ENCODE results near the gene CES5A.
"Not testable (repeated sequence)": the region's sequence is repeated elsewhere in the genome, so short reads cannot be mapped to it uniquely, and the experiment has no call there.

DNA sequence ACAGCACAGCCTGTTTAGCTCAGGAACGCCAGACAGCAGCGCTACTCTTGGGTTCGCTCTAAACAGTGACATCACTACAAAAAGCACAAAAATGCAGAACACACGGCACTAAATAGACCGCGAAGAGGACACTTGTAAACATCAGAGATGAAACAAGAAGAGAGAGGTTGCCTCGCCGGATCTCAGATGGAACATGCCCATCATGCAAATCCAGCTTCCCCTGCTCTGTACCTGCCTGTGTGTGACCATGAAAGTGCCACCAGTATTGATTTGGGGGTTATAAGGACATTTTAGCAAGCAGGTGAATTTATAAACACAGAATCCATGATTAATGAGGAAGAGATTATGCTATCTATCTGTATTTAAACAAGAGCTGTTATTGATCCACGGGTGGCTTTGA is 61.4 kb downstream of the CES5A start:
- TF ChIP-seq POLR2AphosphoS5 (IDR thresholded peaks at IDR 0.05; ENCODE audit: low read length); CHD4 (IDR thresholded peaks at IDR 0.05); DPF2 (IDR thresholded peaks at IDR 0.05); SMAD5 (IDR thresholded peaks at IDR 0.05; ENCODE audit: low read depth); JUND (IDR thresholded peaks at IDR 0.05; ENCODE audit: low read depth, low read length); CBX3 (IDR thresholded peaks at IDR 0.05; ENCODE audit: borderline replicate concordance, low read depth): not testable (repeated sequence)
- TF ChIP-seq, protein P1, sequence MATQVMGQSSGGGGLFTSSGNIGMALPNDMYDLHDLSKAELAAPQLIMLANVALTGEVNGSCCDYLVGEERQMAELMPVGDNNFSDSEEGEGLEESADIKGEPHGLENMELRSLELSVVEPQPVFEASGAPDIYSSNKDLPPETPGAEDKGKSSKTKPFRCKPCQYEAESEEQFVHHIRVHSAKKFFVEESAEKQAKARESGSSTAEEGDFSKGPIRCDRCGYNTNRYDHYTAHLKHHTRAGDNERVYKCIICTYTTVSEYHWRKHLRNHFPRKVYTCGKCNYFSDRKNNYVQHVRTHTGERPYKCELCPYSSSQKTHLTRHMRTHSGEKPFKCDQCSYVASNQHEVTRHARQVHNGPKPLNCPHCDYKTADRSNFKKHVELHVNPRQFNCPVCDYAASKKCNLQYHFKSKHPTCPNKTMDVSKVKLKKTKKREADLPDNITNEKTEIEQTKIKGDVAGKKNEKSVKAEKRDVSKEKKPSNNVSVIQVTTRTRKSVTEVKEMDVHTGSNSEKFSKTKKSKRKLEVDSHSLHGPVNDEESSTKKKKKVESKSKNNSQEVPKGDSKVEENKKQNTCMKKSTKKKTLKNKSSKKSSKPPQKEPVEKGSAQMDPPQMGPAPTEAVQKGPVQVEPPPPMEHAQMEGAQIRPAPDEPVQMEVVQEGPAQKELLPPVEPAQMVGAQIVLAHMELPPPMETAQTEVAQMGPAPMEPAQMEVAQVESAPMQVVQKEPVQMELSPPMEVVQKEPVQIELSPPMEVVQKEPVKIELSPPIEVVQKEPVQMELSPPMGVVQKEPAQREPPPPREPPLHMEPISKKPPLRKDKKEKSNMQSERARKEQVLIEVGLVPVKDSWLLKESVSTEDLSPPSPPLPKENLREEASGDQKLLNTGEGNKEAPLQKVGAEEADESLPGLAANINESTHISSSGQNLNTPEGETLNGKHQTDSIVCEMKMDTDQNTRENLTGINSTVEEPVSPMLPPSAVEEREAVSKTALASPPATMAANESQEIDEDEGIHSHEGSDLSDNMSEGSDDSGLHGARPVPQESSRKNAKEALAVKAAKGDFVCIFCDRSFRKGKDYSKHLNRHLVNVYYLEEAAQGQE (IDR thresholded peaks at IDR 0.05; ENCODE audit: low read depth, low read length), result not testable (repeated sequence)
- TF ChIP-seq, protein P2, sequence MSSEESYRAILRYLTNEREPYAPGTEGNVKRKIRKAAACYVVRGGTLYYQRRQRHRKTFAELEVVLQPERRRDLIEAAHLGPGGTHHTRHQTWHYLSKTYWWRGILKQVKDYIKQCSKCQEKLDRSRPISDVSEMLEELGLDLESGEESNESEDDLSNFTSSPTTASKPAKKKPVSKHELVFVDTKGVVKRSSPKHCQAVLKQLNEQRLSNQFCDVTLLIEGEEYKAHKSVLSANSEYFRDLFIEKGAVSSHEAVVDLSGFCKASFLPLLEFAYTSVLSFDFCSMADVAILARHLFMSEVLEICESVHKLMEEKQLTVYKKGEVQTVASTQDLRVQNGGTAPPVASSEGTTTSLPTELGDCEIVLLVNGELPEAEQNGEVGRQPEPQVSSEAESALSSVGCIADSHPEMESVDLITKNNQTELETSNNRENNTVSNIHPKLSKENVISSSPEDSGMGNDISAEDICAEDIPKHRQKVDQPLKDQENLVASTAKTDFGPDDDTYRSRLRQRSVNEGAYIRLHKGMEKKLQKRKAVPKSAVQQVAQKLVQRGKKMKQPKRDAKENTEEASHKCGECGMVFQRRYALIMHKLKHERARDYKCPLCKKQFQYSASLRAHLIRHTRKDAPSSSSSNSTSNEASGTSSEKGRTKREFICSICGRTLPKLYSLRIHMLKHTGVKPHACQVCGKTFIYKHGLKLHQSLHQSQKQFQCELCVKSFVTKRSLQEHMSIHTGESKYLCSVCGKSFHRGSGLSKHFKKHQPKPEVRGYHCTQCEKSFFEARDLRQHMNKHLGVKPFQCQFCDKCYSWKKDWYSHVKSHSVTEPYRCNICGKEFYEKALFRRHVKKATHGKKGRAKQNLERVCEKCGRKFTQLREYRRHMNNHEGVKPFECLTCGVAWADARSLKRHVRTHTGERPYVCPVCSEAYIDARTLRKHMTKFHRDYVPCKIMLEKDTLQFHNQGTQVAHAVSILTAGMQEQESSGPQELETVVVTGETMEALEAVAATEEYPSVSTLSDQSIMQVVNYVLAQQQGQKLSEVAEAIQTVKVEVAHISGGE (CRISPR knock-in tag; IDR thresholded peaks at IDR 0.05), result not testable (repeated sequence)
